Adrenal gland (tissue), 12 donors: ENCODE measurements around the gene NME9. TPM values are rescaled to one million over a fixed set of nuclear protein-coding genes. Genes with fewer than 3 reads are reported as not detected.

Source experiments
- DNase-seq, 7 donors: peaks; one replicate each; pipeline ENCODE4 v3.0.0-alpha.2; 2019 to 2020
- H3K27ac ChIP-seq, 5 donors: fragments of 200-600 bp; sonication (generic) in 4 of 5; 1 replicate in 3 of 5; 2 replicates in 2 of 5; pipeline versions ENCODE4 v1.5.1 to v1.8.0; 2016 to 2020; ENCODE audit warnings: mild to moderate bottlenecking in 1 of 5
- H3K27me3 ChIP-seq: fragments of 200-600 bp; 2 replicates; pipeline ENCODE4 v1.8.0; 2021
- H3K36me3 ChIP-seq, 2 donors: fragments of 200-600 bp; replicated peaks in 1 of 2; 1 replicate in 1 of 2; 2 replicates in 1 of 2; pipeline versions ENCODE4 v1.5.1 to v1.8.0; 2018 to 2022
- H3K4me1 ChIP-seq, 2 donors: fragments of 200-600 bp; replicated peaks in 1 of 2; 1 replicate in 1 of 2; 2 replicates in 1 of 2; pipeline versions ENCODE4 v1.5.1 to v1.8.0; 2018 to 2021
- H3K4me3 ChIP-seq, 4 donors: fragments of 200-600 bp; sonication (generic) in 3 of 4; one replicate each; pipeline ENCODE4 v1.5.1; 2016 to 2018
- H3K9me3 ChIP-seq, 3 donors: fragments of 200-600 bp; sonication (generic) in 1 of 3; replicated peaks in 1 of 3; 1 replicate in 2 of 3; 2 replicates in 1 of 3; pipeline versions ENCODE4 v1.5.1 to v1.8.0; 2016 to 2021
- CTCF ChIP-seq, 6 experiments: fragments of 450-650 bp in 4 of 6; fragments of 200-600 bp in 2 of 6; sonication (generic) in 1 of 6; IDR thresholded peaks; 1 replicate in 5 of 6; 2 replicates in 1 of 6; pipeline versions ENCODE4 v1.5.1 to v1.8.0; 2016 to 2021; ENCODE audit warnings: antibody characterized with exemption in 6 of 6, mild to moderate bottlenecking in 2 of 6, moderate library complexity in 1 of 6
- POLR2A ChIP-seq, 2 donors: fragments of 450-650 bp; IDR thresholded peaks; one replicate each; pipeline ENCODE4 v1.6.1; 2017; ENCODE audit warnings: antibody characterized with exemption in 2 of 2, mild to moderate bottlenecking in 2 of 2, moderate library complexity in 1 of 2
- WGBS, 4 donors: extraction: QIAGEN DNeasy Blood & Tissue Kit in 2 of 4; methylation state at CpG; one replicate each; pipeline versions ENCODE4 v1.1.5 to v1.1.7; 2013 to 2017; 5-methylcytosine and 5-hydroxymethylcytosine counted together
- intact Hi-C, 2 donors: fragments of 100-400 bp; cut with DNase I; formaldehyde crosslinking; loops; one replicate each; pipeline versions ENCODE4 v1.14.1 to v1.15.0; 2022 to 2023
- polyA plus RNA-seq, 3 donors: library from polyadenylated mRNA; stranded (reverse); fragments of 200-250 nt in 2 of 3; fragments of 350-450 nt in 1 of 3; fragmentation: Illumina TruSeq in 1 of 3; extraction: RNeasy Lipid Tissue Mini Kit (QIAGEN cat#74804) in 1 of 3; gene quantifications; one replicate each; pipeline ENCODE4 v1.2.3, GENCODE V29; 2013 to 2014
- total RNA-seq, 9 donors: library from RNA; depleted of rRNA in 4 of 9; stranded (reverse); fragments of >200 nt in 4 of 9; fragments of 120-200 nt in 1 of 9; fragmentation: NEBNext Ultra II Directional in 1 of 9; extraction: Animal tissue kit (Norgen Biotek cat#: 25700) in 1 of 9; gene quantifications; one replicate each; pipeline versions ENCODE4 v1.1.0 to v1.2.4, GENCODE V29; 2013 to 2023
- donor health status: healthy with polysubstance abuse.
- donor health status: Bipolar disorder and iron deficiency.
- donor health status: DM: yes; HTN: yes; CAD: no.
- donor health status: DM: no; HTN: no; CAD: no.
- donor health status: DM: no; HTN: no; CAD: no.
- donor health status: DM: yes; HTN: yes; CAD: no.

The NME9 gene
- total and polyA plus RNA-seq, 12 donors: 0.46 to 2.6 (median 0.77) TPM; not detected in 5

GRCh38 chr3:138373736-138374094 lies 44.1 kb upstream of the NME9 start:
- Histone ChIP-seq H3K27ac (no peak overlapping the region), H3K9me3 (no peaks in the 10 kb centered on the region), H3K27me3 (no peaks in the 10 kb centered on the region), H3K36me3 (no peaks in the 10 kb centered on the region), H3K4me1 (peaks cover 20 to 44% of the 10 kb centered on the region in 2 donors), H3K4me3 (no peak overlapping the region)
- no peak for DNase-seq
- no peak for TF ChIP-seq CTCF (IDR thresholded peaks at IDR 0.05)
- no peak for TF ChIP-seq POLR2A (IDR thresholded peaks at IDR 0.05)
- 94 to 100% (median 98%) methylated on average over 5 of the region's 5 CpGs for WGBS, 4 donors
- intact Hi-C loops: no loop called here

DNA sequence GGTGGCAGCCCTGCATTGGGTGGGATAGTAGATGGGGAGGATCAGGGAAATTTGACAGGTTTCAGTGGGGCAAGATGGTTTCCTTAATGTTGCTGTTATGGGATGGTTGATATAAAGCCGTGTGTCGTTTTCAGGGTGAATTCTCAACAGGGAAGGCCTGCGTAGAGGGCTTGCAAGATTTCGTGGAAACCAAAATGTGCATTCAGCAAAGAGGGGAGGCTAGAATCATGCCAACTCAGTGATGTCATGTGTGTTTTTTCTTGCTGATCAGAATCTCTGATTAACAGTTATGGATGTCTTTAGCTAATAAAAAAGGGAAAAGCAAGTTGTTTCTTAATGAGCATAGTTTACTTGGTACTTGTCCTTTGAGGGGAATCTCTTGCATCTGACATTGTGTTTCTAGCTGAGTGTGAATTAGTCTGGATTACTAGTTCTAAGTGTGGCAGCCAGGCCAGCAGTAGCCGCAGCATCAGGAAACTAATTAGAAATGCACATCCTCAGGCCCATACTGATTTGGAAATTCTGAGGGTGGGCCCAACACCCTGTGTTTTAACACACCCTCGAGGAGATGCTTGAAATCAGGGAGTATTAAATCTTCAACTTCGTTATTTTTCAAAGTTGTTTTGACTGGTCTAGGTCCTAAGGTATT lies 43.6 kb upstream of the NME9 start:
- Histone ChIP-seq H3K4me1 (peaks cover 20 to 46% of the 10 kb centered on the region in 2 donors), H3K9me3 (no peaks in the 10 kb centered on the region), H3K36me3 (no peaks in the 10 kb centered on the region), H3K27ac (peak overlapping the region in 1 of 5 donors; percentile 33), H3K27me3 (no peaks in the 10 kb centered on the region), H3K4me3 (no peak overlapping the region)
- no peak for DNase-seq
- WGBS, 4 donors: 92 to 94% (median 93%) methylated on average over 7 of the region's 7 CpGs
- intact Hi-C loops: no loop called here
- TF ChIP-seq CTCF (IDR thresholded peaks at IDR 0.05) (no peak), POLR2A (IDR thresholded peaks at IDR 0.05) (no peak)

DNA sequence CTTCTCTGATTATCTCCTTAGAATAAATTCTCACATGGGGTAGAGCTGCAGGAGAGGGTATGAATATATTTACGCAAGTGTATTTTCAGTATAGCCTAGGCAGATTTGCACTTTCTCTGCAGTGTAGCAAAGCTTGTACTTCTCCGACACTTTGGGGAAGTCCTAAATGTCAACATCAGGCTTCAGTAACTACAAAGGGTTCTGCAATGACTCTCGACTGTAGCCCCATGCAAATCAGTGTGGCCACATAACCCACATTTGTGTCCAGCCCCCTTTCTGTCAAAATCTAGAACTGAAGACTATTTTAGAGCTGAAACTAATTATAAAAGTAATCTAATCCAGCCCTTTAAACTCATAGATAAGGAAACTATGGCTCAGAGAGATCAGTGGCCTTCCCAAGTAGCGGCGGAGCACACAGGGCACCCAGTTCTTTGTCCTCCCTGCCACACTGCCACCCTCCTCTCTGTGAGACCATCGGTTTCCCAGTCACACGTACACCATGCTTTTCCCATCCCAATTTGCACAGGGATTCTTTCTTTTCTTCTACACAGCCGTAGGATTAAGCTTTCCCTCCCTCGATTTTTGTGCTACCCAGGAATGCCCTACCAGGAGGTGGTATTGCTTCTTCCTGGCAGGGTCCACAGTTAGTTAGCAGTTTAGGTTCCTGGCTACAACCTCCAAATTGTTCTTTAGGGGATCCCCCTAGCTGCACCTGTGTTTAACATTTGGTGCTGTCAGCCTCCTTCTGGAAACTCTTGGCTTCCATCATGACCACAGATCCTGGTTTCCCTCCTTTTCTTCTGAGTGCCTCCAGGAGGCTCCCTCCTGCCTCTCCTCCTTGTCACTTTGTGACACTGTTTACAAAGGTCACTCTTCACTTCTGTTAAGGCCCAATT lies 41.7 kb upstream of the NME9 start:
- intact Hi-C loops: no loop called here
- DNase-seq: no peak
- Histone ChIP-seq H3K9me3 (no peaks in the 10 kb centered on the region), H3K36me3 (no peaks in the 10 kb centered on the region), H3K4me1 (peaks cover 20 to 62% of the 10 kb centered on the region in 2 donors), H3K27ac (peak overlapping the region in 2 of 5 donors; percentile 11 to 14), H3K27me3 (no peaks in the 10 kb centered on the region), H3K4me3 (no peak overlapping the region)
- TF ChIP-seq CTCF (IDR thresholded peaks at IDR 0.05): no peak
- no peak for TF ChIP-seq POLR2A (IDR thresholded peaks at IDR 0.05)
- WGBS, 4 donors: 81 to 87% (median 83%) methylated on average over 9 of the region's 9 CpGs

DNA sequence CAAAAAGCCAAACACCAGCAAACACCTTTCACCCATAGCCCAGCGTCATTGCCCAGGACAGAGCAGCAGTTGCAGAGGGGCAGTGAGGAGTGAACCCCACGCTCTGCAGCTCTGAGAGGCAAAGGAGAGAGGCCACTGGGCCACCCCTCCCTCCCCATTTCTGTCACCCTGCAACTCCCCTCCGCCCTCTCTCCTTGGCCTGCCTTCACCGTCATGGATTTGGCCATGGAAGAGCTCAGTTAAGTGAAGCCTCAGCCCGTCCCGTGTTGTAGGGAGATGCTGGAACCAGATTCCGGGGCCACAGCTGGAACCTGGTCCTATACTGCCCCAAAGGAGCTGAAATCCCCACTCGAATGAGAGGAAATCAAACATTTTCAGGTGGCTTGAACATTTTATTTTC lies 40.7 kb upstream of the NME9 start:
- TF ChIP-seq CTCF (IDR thresholded peaks at IDR 0.05) (no peak), POLR2A (IDR thresholded peaks at IDR 0.05) (no peak)
- H3K4me3 ChIP-seq: no peak overlapping the region
- H3K36me3 ChIP-seq: no peaks in the 10 kb centered on the region
- H3K4me1 ChIP-seq: peaks cover 26 to 62% of the 10 kb centered on the region in 2 donors
- no peaks in the 10 kb centered on the region for H3K27me3 ChIP-seq
- H3K27ac ChIP-seq: peak overlapping the region in 2 of 5 donors; percentile 28 to 79
- intact Hi-C loops: no loop called here
- H3K9me3 ChIP-seq: no peaks in the 10 kb centered on the region
- WGBS, 4 donors: 78 to 82% (median 80%) methylated on average over 7 to 8 of the region's 8 CpGs
- no peak for DNase-seq
